Keratinocyte (primary cell): ENCODE measurements around the gene KCNIP3.

Experiments used
- EZH2 ChIP-seq: IDR thresholded peaks from one replicate; pipeline ENCODE4 v1.6.1; 2012; ENCODE audit warnings: inconsistent platforms, mild to moderate bottlenecking, low read length, moderate library complexity
- TF ChIP-seq, protein P1 (sequence below), 3 experiments: IDR thresholded peaks in 1 of 3; conservative IDR thresholded peaks in 1 of 3; optimal IDR thresholded peaks in 1 of 3; 2 replicates in 2 of 3; 3 replicates in 1 of 3; pipeline versions ENCODE3 to v1.5.1; 2011; ENCODE audit warnings: low read length in 3 of 3, mild to moderate bottlenecking in 3 of 3, moderate library complexity in 2 of 3, control low read depth in 1 of 3, inconsistent platforms in 1 of 3; ENCODE audit not compliant: insufficient read depth in 2 of 3; ENCODE audit errors: extremely low read depth in 1 of 3

DNA sequence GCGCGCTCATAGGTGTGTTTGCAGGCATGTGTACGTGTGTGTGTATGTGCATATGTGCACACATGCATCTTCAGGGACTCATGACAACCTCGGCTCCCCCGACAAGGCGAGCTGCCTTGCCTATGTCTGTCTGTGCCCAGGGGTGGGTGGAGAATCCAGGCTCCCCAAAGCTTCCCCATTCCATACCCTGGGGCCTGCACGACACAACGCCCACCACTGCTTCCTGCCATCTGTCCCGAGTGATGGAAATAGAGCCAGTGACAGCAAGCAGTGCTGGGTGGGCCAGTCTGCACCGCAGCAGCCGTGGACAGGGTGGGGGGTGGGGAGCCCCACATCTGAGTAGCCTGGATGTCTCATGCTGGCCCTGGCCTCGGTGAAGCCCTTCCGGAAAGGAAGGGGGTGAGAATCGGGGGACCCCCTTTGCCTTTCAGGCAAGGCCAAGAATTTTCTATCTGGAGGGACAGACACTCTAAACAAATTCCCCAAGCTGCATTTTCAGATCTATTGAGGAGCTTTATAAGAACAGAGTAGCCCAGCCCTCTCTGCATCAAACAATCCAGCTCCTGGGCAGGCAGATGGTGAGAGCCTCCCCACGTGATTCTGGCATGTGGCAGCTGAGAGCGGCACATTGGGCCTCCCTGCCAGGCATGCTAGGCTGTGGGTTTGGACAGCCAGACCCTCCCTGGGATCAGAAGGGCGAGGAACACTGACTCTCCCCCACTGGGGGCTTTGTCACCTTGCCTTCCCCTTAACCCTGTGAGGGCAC is 4.9 kb downstream of the KCNIP3 start:
- TF ChIP-seq, protein P1, sequence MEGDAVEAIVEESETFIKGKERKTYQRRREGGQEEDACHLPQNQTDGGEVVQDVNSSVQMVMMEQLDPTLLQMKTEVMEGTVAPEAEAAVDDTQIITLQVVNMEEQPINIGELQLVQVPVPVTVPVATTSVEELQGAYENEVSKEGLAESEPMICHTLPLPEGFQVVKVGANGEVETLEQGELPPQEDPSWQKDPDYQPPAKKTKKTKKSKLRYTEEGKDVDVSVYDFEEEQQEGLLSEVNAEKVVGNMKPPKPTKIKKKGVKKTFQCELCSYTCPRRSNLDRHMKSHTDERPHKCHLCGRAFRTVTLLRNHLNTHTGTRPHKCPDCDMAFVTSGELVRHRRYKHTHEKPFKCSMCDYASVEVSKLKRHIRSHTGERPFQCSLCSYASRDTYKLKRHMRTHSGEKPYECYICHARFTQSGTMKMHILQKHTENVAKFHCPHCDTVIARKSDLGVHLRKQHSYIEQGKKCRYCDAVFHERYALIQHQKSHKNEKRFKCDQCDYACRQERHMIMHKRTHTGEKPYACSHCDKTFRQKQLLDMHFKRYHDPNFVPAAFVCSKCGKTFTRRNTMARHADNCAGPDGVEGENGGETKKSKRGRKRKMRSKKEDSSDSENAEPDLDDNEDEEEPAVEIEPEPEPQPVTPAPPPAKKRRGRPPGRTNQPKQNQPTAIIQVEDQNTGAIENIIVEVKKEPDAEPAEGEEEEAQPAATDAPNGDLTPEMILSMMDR (optimal IDR thresholded peaks at IDR 0.05 in 1 of 3, IDR thresholded peaks at IDR 0.05 in 1 of 3, conservative IDR thresholded peaks at IDR 0.05 in 1 of 3; ENCODE audit: extremely low read depth in 1 of 3, insufficient read depth in 2 of 3, low read length in 3 of 3): no peak
- no peak for TF ChIP-seq EZH2
